OCI-LY1 (cell line): ENCODE measurements around the gene BABAM2.

Source experiments
- CTCF ChIP-seq: fragments of 200-600 bp; sonication (generic), shearing (Covaris generic); IDR thresholded peaks from 2 replicates; pipeline ENCODE4 v1.5.1; 2017; ENCODE audit warnings: mild to moderate bottlenecking, antibody characterized with exemption, low read length, moderate library complexity, mixed read lengths
- EZH2 ChIP-seq: fragments of 200-600 bp; sonication (generic), shearing (Covaris generic); IDR thresholded peaks from 2 replicates; pipeline ENCODE4 v1.8.0; 2017; ENCODE audit warnings: borderline replicate concordance, mixed run types, mild to moderate bottlenecking, antibody characterized with exemption, low read length, moderate library complexity, mixed read lengths

GRCh38 chr2:28225473-28226080 lies 335.0 kb downstream of the BABAM2 start:
- TF ChIP-seq CTCF = no peak
- TF ChIP-seq EZH2 = no peak
